Measurements from ENCODE around the gene MUC4. TPM values are rescaled to one million over a fixed set of nuclear protein-coding genes. Genes with fewer than 3 reads are reported as not detected.

Gene MUC4
- total and polyA plus RNA-seq, 9 of the 15 experiments (the other 6 are each of a cell fraction or from before 2014, with no cell fraction given) = under 0.01 to 0.21 (median 0.10) TPM; not detected in 4

GRCh38 chr3:195850857-195851543 is 39.3 kb upstream of the MUC4 start (continued):
- TF ChIP-seq ARID3A (IDR thresholded peaks at IDR 0.05; ENCODE audit: borderline replicate concordance, low read depth, low read length) (0 out of 2 replicates have a peak, but pooled peaks have one; percentile 33), TBL1XR1 (IDR thresholded peaks at IDR 0.05; ENCODE audit: low read length in 2 of 2) (peak; percentile 66 to 73; a peak in 2 of 4 replicates), CSDE1 (IDR thresholded peaks at IDR 0.05) (no peak; a peak in 1 of 4 replicates), HMGXB4 (CRISPR knock-in tag; IDR thresholded peaks at IDR 0.05) (0 out of 2 replicates have a peak, but pooled peaks have one; percentile 42), SOX6 (IDR thresholded peaks at IDR 0.05) (peak; percentile 60; the same call in 1 of the 2 replicates), L3MBTL2 (IDR thresholded peaks at IDR 0.05) (peak; percentile 78), KLF16 (IDR thresholded peaks at IDR 0.05) (peak; percentile 82), STAT5A (IDR thresholded peaks at IDR 0.05; ENCODE audit: borderline replicate concordance, low read length) (no peak; the same call in 1 of the 2 replicates), ZBTB1 (CRISPR knock-in tag; IDR thresholded peaks at IDR 0.05; ENCODE audit: borderline replicate concordance, low read depth) (no peak), ZNF584 (CRISPR knock-in tag; IDR thresholded peaks at IDR 0.05; ENCODE audit: low read depth) (no peak), NBN (IDR thresholded peaks at IDR 0.05; ENCODE audit: low read depth) (peak; percentile 61), CTCF (IDR thresholded peaks at IDR 0.05 in 2 of 3, conservative IDR thresholded peaks at IDR 0.05 in 1 of 3; ENCODE audit: insufficient read depth in 2 of 3, low read depth in 1 of 3, low read length in 3 of 3) (peak; percentile 100), BRD4 (IDR thresholded peaks at IDR 0.05) (no peak), ZNF174 (CRISPR knock-in tag; IDR thresholded peaks at IDR 0.05) (no peak), BDP1 (IDR thresholded peaks at IDR 0.05; ENCODE audit: insufficient read depth, insufficient read length) (no peak), BMI1 (IDR thresholded peaks at IDR 0.05; ENCODE audit: low read length) (no peak), ZSCAN32 (CRISPR knock-in tag; IDR thresholded peaks at IDR 0.05) (no peak), ZNF23 (CRISPR knock-in tag; IDR thresholded peaks at IDR 0.05) (no peak), CBX1 (IDR thresholded peaks at IDR 0.05; ENCODE audit: low read depth) (0 out of 2 replicates have a peak, but pooled peaks have one; percentile 54), HOXB6 (CRISPR knock-in tag; IDR thresholded peaks at IDR 0.05; ENCODE audit: borderline replicate concordance) (no peak), CBX3 (IDR thresholded peaks at IDR 0.05; ENCODE audit: borderline replicate concordance in 1 of 2, low read length in 2 of 2) (peak in 1 of 2 experiments; percentile 80; a peak in 1 of 3 replicates), KAT2B (IDR thresholded peaks at IDR 0.05; ENCODE audit: low read depth, low read length) (no peak), ZNF232 (CRISPR knock-in tag; IDR thresholded peaks at IDR 0.05) (no peak), PHF8 (IDR thresholded peaks at IDR 0.05; ENCODE audit: borderline replicate concordance, low read length) (no peak), POLR2AphosphoS2 (IDR thresholded peaks at IDR 0.05; ENCODE audit: low read length) (no peak)

Measured in K562 (cell line).